HG03135 (cell line): ENCODE results near the gene COMMD1.
A peak's percentile ranks its signal among the peaks of the same experiment; 100 is the strongest.

Experiments
- ATAC-seq: cut with Tn5 transposase; IDR thresholded peaks from one replicate; pipeline ENCODE4 v1.9.1; 2021; ENCODE audit warnings: mild to moderate bottlenecking, moderate library complexity; ENCODE audit not compliant: unreplicated experiment

COMMD1 gene

DNA sequence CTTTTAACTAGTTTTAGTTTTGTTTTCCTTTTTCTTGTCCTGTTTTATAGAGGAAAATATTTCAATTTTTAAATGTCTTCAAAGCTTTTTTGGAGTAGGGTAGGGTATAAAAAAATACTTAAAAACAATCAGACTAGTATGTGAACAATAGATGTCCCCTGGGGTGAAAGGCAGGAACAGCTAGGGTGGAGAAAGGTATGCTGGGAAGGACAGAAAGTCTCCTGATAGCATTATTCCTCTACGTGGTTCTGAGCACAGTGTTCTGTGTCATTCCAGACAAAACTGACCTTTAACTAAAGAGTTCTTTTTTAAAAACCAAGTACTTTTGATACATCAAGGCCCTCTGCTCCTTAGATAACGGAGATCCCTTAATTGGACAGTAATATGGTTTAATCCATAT, 258.4 kb downstream of the COMMD1 start:
- no peak for ATAC-seq

GRCh38 chr2:62175728-62176127, 270.3 kb downstream of the COMMD1 start:
- ATAC-seq: no peak

- no peak for ATAC-seq
These were observed 271.3 kb downstream of the COMMD1 start for GRCh38 chr2:62176801-62177200.

DNA sequence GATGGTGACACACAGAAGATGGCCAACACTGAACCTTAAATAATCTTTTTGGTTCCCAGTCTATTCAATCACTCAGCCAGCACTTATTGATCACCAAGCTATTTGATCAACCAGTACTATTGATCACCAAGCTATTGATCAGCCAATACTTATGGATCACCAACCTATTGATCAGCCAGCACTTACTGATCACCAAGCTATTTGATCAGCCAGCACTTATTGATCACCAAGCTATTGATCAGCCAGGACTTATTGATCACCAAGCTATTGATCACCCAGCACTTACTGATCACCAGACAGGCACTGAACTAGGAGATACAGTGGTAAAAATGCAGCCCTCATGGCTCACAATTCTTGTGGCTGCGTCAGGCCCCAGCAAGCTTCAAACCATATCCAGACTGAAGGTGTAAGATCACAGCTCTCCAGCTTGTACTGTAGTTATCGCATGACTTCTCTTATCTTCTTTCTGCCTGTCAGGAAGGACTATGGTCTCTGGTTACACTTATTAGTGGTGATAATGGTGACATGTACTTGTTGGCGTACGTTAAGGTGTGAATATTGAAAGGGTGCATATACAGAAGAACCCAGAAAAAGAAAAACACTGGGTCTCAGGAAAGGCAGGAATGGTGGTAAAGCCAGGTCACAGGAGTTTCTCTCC, 272.0 kb downstream of the COMMD1 start:
- no peak for ATAC-seq

GRCh38 chr2:62178741-62179271, 273.3 kb downstream of the COMMD1 start:
- ATAC-seq: no peak

- peak; percentile 60 for ATAC-seq
These were observed 275.5 kb downstream of the COMMD1 start for GRCh38 chr2:62180975-62181374.

- no peak for ATAC-seq
These were observed 276.4 kb downstream of the COMMD1 start for GRCh38 chr2:62181843-62182242.

GRCh38 chr2:62184512-62185230, 279.2 kb downstream of the COMMD1 start:
- ATAC-seq: no peak
